Stimulated activated CD8-positive, alpha-beta memory T cell treated with anti-CD3 and anti-CD28 coated beads, Interleukin-2, amount 100 ng/mL, for 1 hour (primary cell): Measurements from ENCODE around the gene GLIPR1L1.

ENCODE experiments used
- DNase-seq, 2 donors: peaks; one replicate each; pipeline ENCODE4 v3.0.0-alpha.2; 2020; ENCODE audit warnings: low read depth in 2 of 2

GLIPR1L1 gene

GRCh38 chr12:75349946-75350345, 15.5 kb downstream of the GLIPR1L1 start:
- DNase-seq = no peak

- DNase-seq = no peak
These were observed 15.9 kb downstream of the GLIPR1L1 start for GRCh38 chr12:75350413-75350812.

GRCh38 chr12:75354011-75354410, 19.5 kb downstream of the GLIPR1L1 start:
- no peak for DNase-seq

- no peak for DNase-seq
These were observed 26.4 kb downstream of the GLIPR1L1 start for GRCh38 chr12:75360920-75361319.

- DNase-seq = no peak
These were observed 26.9 kb downstream of the GLIPR1L1 start for GRCh38 chr12:75361408-75361807.

GRCh38 chr12:75364919-75365318, 30.4 kb downstream of the GLIPR1L1 start:
- no peak for DNase-seq

- DNase-seq = no peak
These were observed 32.2 kb downstream of the GLIPR1L1 start for GRCh38 chr12:75366629-75367028.

- no peak for DNase-seq
These were observed 40.5 kb downstream of the GLIPR1L1 start for GRCh38 chr12:75374971-75375370.

GRCh38 chr12:75378354-75378753, 43.9 kb downstream of the GLIPR1L1 start:
- no peak for DNase-seq

- no peak for DNase-seq
These were observed 54.6 kb downstream of the GLIPR1L1 start for GRCh38 chr12:75389061-75389460.

GRCh38 chr12:75389706-75390105, 55.2 kb downstream of the GLIPR1L1 start:
- DNase-seq = no peak

GRCh38 chr12:75390156-75390898, 55.9 kb downstream of the GLIPR1L1 start:
- no peak for DNase-seq

GRCh38 chr12:75390899-75391538, 56.5 kb downstream of the GLIPR1L1 start, which contains the start of gene GLIPR1L2:
GLIPR1L2 (plus strand) TSS chr12:75391089; CDS start chr12:75391117, 28 bp downstream.
- peak; percentile 70 to 76 for DNase-seq

- no peak for DNase-seq
These were observed 69.8 kb downstream of the GLIPR1L1 start for GRCh38 chr12:75404231-75404630.

- DNase-seq = no peak
These were observed 73.2 kb downstream of the GLIPR1L1 start for GRCh38 chr12:75407683-75408082.

- no peak for DNase-seq
These were observed 75.4 kb downstream of the GLIPR1L1 start for GRCh38 chr12:75409830-75410229.

- DNase-seq = no peak
These were observed 80.2 kb downstream of the GLIPR1L1 start for GRCh38 chr12:75414671-75415070.

GRCh38 chr12:75419841-75420240, 85.4 kb downstream of the GLIPR1L1 start:
- DNase-seq = no peak
